ENCODE data around the gene CTNNBL1.
A peak's percentile ranks its signal among the peaks of the same experiment; 100 is the strongest.

CTNNBL1 gene

DNA sequence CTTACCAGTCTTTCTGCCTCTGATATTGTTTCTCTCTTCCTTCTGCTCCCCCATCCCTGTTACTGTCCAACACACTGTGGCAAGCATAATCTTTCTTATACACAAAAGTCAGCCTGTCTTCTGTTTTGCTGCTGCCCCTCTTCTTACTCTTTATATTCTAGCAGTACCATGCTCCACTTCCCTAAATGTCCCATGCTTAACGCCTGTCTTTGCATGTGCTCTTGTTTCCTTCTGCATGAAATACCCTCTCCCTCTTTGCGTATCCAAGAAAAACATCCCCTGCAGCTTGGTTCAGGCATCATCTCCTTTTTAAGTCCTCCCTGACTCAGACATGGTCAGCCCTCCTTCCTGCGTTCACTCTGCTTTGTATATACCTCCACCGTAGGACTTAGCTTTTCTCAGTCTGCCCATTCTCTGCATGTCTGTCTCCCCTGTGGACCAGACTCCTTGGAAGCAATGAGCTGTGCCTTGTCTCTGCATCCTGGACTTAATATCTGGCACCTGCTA, 103.9 kb downstream of the CTNNBL1 start:
- Mint-ChIP-seq H3K9me3 (no peaks in the 10 kb centered on the region), H3K4me3 (no peak overlapping the region), H3K27me3 (no peaks in the 10 kb centered on the region), H3K36me3 (ENCODE audit: insufficient read depth) (peaks cover 18% of the 10 kb centered on the region), H3K27ac (no peak overlapping the region), H3K4me1 (ENCODE audit: low read depth in 2 of 2) (peaks cover 0 to 2% of the 10 kb centered on the region in 2 donors)
- DNase-seq (no peak), ATAC-seq (replicated peaks) (no peak)

DNA sequence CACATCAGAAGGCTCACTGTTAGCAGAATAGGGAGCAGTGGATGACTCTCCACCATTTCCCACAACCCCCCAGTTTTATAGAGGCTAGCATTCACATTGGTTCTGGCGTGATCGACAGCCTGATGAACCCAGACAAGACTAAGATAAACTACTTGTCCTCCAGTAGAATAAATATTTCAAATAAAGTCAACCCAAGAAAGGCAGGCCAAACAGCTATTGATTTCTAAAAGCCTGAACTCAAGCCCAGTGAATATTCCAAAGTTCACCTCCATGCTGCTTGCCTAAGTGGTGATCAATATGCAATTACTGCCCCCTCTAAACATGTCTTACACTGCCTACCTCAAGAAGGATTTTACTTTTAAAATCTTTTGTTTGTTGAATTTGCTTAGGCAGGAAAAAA, 104.5 kb downstream of the CTNNBL1 start:
- H3K27ac Mint-ChIP-seq: no peak overlapping the region
- ATAC-seq (replicated peaks) (no peak), DNase-seq (no peak)
- peaks cover 0 to 2% of the 10 kb centered on the region in 2 donors for H3K4me1 Mint-ChIP-seq (ENCODE audit: low read depth in 2 of 2)
- no peak overlapping the region for H3K4me3 Mint-ChIP-seq
- H3K36me3 Mint-ChIP-seq (ENCODE audit: insufficient read depth): peaks cover 20% of the 10 kb centered on the region
- no peaks in the 10 kb centered on the region for H3K9me3 Mint-ChIP-seq
- H3K27me3 Mint-ChIP-seq: no peaks in the 10 kb centered on the region

GRCh38 chr20:37800618-37801017, 106.8 kb downstream of the CTNNBL1 start:
- Mint-ChIP-seq H3K27ac (no peak overlapping the region), H3K4me1 (ENCODE audit: low read depth in 2 of 2) (peaks cover 0 to 2% of the 10 kb centered on the region in 2 donors), H3K36me3 (ENCODE audit: insufficient read depth) (peaks cover 13% of the 10 kb centered on the region), H3K27me3 (no peaks in the 10 kb centered on the region), H3K4me3 (no peak overlapping the region), H3K9me3 (no peaks in the 10 kb centered on the region)
- ATAC-seq (replicated peaks) (no peak), DNase-seq (no peak)

GRCh38 chr20:37801921-37802320, 108.1 kb downstream of the CTNNBL1 start:
- ATAC-seq (replicated peaks): no peak
- DNase-seq: no peak
- Mint-ChIP-seq H3K4me3 (no peak overlapping the region), H3K27me3 (no peaks in the 10 kb centered on the region), H3K4me1 (ENCODE audit: low read depth in 2 of 2) (peaks cover under 1 to 2% of the 10 kb centered on the region in 2 donors), H3K27ac (no peak overlapping the region), H3K36me3 (ENCODE audit: insufficient read depth) (peaks cover 13% of the 10 kb centered on the region), H3K9me3 (no peaks in the 10 kb centered on the region)

DNA sequence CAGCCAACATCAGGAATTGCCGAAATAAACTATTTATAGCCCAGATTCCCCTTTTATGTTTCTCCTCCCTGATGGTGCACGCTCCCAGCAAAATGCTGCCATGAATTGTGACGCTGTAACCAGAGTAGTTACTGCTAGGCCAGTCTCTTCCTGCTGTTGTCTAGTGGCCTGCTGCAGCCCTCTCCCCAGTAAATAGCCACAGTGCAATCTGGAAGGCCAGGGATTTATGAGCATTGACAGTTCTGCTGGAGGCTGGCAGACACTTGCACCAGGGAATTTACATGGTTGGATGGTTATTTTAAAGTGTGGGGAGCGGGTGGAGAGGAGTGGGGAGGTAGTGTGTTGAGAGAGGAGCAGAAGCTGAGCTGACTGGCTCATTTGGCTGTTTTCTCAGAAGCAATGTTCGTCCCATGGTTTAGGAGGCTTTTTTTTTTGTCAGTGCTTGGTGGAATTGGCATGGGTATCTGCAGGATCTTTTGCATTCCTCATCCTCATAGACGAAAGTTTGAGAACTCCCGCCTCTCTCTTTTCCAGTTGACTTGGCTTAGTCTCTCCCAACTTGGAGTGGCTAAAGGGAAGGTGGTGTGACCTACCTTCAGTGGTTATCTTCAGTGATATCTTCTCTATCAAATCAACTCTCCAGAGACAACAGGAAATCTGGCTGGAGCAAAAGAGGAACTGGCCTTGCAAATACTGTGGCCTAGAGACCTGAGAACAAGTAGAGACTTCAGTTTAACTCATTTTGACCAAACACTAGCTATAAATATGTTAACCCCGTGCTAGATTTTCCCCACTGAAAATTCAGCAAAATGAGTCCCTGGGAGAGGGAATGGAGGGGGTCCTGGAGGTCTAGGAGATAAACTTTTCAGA, 109.8 kb downstream of the CTNNBL1 start:
- Mint-ChIP-seq H3K9me3 (no peaks in the 10 kb centered on the region), H3K27ac (no peak overlapping the region), H3K4me1 (ENCODE audit: low read depth in 2 of 2) (peaks cover 3 to 10% of the 10 kb centered on the region in 2 donors), H3K36me3 (ENCODE audit: insufficient read depth) (peaks cover 13% of the 10 kb centered on the region), H3K4me3 (no peak overlapping the region), H3K27me3 (no peaks in the 10 kb centered on the region)
- ATAC-seq (replicated peaks): no peak
- no peak for DNase-seq

DNA sequence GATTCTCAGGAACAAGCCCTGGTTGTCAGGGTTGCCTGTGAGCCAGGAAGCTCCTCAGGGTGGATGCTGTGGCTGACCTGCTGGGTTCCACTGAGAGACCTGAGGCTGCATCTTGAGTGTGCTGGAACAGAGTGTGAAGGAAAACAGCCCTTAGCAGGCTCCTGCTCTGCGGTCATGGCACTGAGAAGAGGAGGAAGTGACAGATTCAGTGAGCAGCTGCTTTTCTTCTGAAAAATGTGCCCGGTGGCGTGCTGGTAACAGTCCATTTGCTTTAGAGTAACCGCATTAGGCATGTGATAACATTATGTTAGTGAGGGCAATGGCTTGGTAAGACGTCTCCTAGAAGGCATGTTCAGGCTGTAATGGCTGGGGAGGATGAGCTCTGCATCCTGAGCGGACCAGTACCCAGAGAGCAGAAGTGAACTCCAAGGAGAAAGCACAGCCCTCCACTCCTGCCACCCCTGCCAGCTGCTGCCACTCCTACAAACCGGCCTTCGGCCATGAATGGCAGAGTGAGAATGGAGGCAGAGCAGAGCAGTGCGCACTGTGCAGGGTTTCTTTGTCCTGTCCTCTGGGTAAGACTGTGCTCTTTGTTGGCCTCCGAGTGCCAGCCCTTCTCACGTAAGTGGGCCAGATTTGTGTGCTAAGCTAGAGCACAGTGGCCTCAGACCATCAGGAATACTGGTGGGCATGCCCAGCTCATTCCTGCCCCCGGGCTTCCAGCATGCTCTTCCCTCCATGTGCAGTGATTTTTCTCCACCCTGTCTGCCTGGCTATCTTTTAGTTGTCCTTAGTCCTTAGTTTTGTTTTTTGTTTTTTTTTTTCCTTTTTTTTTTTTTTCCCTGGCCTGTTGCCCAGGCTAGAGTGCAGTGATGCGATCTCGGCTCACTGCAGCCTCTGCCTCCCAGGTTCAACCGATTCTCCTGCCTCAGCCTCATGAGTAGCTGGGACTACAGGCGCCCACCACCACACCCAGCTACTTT, 111.0 kb downstream of the CTNNBL1 start:
- DNase-seq (no peak), ATAC-seq (replicated peaks) (peak; percentile 43)
- Mint-ChIP-seq H3K9me3 (no peaks in the 10 kb centered on the region), H3K36me3 (ENCODE audit: insufficient read depth) (peaks cover 16% of the 10 kb centered on the region), H3K27me3 (no peaks in the 10 kb centered on the region), H3K27ac (no peak overlapping the region), H3K4me1 (ENCODE audit: low read depth in 2 of 2) (peaks cover 6 to 14% of the 10 kb centered on the region in 2 donors), H3K4me3 (no peak overlapping the region)

DNA sequence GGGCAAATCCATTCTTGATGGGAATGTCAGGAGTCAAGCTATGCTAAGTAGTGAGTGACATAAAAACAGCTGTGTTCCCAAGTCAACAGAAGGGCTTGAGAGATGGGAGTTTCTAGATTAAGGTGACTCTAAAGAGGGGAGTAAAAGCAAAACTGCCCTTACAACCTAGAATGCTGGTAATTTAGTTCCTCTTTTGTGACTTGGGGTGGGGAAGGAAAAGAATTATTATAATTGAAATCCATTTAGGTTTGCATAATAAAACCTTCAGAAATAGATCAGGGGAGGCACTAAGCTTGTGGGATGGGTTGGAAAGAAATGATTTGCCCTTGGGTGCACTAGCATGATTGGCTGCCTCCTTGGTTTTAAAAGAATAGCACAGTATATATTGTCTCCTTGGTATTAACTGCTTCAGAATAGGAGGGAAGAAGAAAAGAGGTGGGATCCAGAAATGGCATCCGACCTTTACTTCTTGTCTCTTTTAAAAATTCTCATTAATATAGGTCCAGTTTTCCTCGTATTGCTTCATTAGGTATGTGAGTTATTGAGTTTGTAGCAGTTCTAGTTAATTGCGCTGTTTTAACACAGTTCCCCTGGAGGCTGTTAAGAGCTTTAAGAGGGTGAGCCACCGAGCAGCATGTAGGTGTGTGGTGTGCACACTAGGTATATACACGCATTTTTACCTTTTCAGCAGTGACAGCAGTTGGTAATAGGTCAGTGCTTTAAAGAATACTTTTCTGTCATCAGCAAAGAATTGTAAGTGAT, 113.8 kb downstream of the CTNNBL1 start:
- DNase-seq: no peak
- Mint-ChIP-seq H3K27me3 (no peaks in the 10 kb centered on the region), H3K27ac (no peak overlapping the region), H3K4me1 (ENCODE audit: low read depth in 2 of 2) (peaks cover 7 to 15% of the 10 kb centered on the region in 2 donors), H3K36me3 (ENCODE audit: insufficient read depth) (peaks cover 15% of the 10 kb centered on the region), H3K4me3 (no peak overlapping the region), H3K9me3 (no peaks in the 10 kb centered on the region)
- ATAC-seq (replicated peaks): no peak

DNA sequence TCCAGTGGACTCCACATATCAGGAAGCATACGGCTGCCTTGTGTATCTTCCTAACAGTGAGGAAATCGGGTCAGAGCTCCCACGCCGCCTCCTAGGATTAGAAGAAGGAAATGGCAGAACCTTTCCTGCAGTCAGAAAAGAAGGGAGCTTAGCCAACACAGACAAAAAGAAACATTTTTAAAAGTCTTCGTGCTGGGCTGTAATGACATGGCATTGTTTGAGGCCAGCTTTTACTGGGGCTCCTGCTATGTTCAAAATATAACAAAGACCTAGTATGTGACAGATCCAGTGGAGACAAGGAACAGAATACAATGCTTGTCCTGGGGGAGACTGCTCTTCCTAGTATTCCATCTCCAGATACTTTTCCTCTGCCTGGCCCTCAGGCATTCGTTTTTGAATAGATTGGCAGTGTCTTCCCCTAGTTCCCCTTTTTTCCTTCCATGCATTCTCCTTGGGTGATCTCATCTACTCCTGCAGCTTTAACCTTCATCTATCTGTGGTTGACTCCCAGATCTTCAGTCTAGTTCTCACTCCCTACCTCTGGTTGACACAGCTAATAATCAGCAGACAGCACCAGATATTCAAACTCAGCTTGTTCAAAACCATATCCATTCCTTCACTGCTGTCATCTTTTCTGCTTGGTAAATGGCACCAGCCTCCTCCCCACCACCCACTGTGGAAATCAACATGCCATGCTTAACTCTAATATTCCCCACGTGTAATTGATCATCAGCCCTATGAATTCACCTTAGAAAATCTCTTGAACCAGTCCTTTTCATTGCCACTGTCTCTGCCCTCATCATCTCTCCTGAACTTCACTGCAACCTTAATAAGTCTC, 114.6 kb downstream of the CTNNBL1 start:
- Mint-ChIP-seq H3K27ac (no peak overlapping the region), H3K9me3 (no peaks in the 10 kb centered on the region), H3K4me3 (no peak overlapping the region), H3K27me3 (no peaks in the 10 kb centered on the region), H3K36me3 (ENCODE audit: insufficient read depth) (peaks cover 12% of the 10 kb centered on the region), H3K4me1 (ENCODE audit: low read depth in 2 of 2) (peaks cover 8 to 20% of the 10 kb centered on the region in 2 donors)
- DNase-seq (no peak), ATAC-seq (replicated peaks) (no peak)

DNA sequence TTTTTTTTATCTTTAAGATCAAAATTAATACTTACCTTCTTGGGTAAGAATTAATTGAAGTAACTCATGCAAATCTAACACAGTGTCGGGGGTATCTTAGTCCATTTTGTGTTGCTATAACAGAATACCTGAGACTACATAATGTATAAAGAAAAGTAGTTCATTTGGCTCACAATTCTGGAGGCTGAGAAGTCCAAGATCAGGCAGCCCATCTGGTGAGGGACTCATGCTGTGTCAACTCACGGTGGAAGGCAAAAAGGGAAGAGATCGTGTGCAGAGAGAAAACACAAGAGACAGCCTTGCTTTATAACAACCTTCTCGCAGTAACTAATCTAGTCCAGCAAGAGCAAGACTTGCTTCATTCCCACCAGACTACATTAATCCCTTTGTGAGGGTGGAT, 116.2 kb downstream of the CTNNBL1 start:
- Mint-ChIP-seq H3K27me3 (no peaks in the 10 kb centered on the region), H3K9me3 (no peaks in the 10 kb centered on the region), H3K4me3 (no peak overlapping the region), H3K4me1 (ENCODE audit: low read depth in 2 of 2) (peaks cover 8 to 27% of the 10 kb centered on the region in 2 donors), H3K36me3 (ENCODE audit: insufficient read depth) (peaks cover 4% of the 10 kb centered on the region), H3K27ac (no peak overlapping the region)
- DNase-seq (no peak), ATAC-seq (replicated peaks) (no peak)

- peaks cover 4 to 32% of the 10 kb centered on the region in 2 donors for H3K4me1 Mint-ChIP-seq (ENCODE audit: low read depth in 2 of 2)
- no peak for DNase-seq
- no peaks in the 10 kb centered on the region for H3K36me3 Mint-ChIP-seq (ENCODE audit: insufficient read depth)
- no peaks in the 10 kb centered on the region for H3K27me3 Mint-ChIP-seq
- H3K9me3 Mint-ChIP-seq: no peaks in the 10 kb centered on the region
- ATAC-seq (replicated peaks): no peak
- no peak overlapping the region for H3K4me3 Mint-ChIP-seq
- no peak overlapping the region for H3K27ac Mint-ChIP-seq
Observed at GRCh38 chr20:37816003-37816402, 122.2 kb downstream of the CTNNBL1 start.

DNA sequence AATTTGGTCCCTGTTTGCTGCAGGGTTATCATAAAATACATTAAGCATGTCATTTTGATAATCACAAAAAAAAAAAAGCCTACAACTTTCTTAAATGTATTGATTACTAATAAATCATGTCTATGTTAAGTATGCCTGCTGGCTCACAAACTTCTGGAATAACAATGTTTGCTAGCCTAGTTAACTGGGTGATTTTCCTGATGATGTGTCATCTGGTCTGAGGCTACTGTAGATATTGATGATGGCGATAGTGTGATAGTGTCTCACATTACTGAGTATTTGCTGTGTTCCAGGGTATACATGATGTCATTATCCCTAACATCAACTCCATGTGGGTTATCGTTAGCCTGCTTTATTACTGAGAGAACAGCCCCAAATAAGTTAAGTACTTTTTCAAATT, 122.9 kb downstream of the CTNNBL1 start:
- H3K27me3 Mint-ChIP-seq: no peaks in the 10 kb centered on the region
- ATAC-seq (replicated peaks) (no peak), DNase-seq (no peak)
- H3K9me3 Mint-ChIP-seq: no peaks in the 10 kb centered on the region
- H3K4me3 Mint-ChIP-seq: no peak overlapping the region
- H3K36me3 Mint-ChIP-seq (ENCODE audit: insufficient read depth): peaks cover 2% of the 10 kb centered on the region
- H3K4me1 Mint-ChIP-seq (ENCODE audit: low read depth in 2 of 2): peaks cover 4 to 34% of the 10 kb centered on the region in 2 donors
- no peak overlapping the region for H3K27ac Mint-ChIP-seq

- H3K4me1 Mint-ChIP-seq (ENCODE audit: low read depth in 2 of 2): peaks cover 7 to 20% of the 10 kb centered on the region in 2 donors
- no peaks in the 10 kb centered on the region for H3K27me3 Mint-ChIP-seq
- H3K36me3 Mint-ChIP-seq (ENCODE audit: insufficient read depth): peaks cover 2% of the 10 kb centered on the region
- no peak overlapping the region for H3K27ac Mint-ChIP-seq
- H3K9me3 Mint-ChIP-seq: no peaks in the 10 kb centered on the region
- no peak overlapping the region for H3K4me3 Mint-ChIP-seq
- ATAC-seq (replicated peaks) (no peak), DNase-seq (no peak)
Observed at GRCh38 chr20:37821696-37822095, 127.9 kb downstream of the CTNNBL1 start.
